Sciatic nerve (tissue), 2 donors: ENCODE results near the gene RALGAPB. TPM values are rescaled to one million over a fixed set of nuclear protein-coding genes. Genes with fewer than 3 reads are reported as not detected.
A peak's percentile ranks its signal among the peaks of the same experiment; 100 is the strongest.
"Not testable (repeated sequence)": the region's sequence is repeated elsewhere in the genome, so short reads cannot be mapped to it uniquely, and the experiment has no call there.

Source experiments
- ATAC-seq: fragments of 200-7000 bp; cut with Tn5 transposase; one replicate; pipeline ENCODE4 v1.9.1; 2020; ENCODE audit warnings: mild to moderate bottlenecking, moderate library complexity
- DNase-seq: peaks from one replicate; pipeline ENCODE4 v3.0.0-alpha.2; 2020; ENCODE audit warnings: low spot score
- intact Hi-C: fragments of 100-400 bp; cut with DNase I; formaldehyde crosslinking; loops from one replicate; pipeline ENCODE4 v1.14.2; 2022
- total RNA-seq: library from RNA; stranded (reverse); fragmentation: NEBNext Ultra II Directional; extraction: Animal tissue kit (Norgen Biotek cat#: 25700); gene quantifications from one replicate; pipeline ENCODE4 v1.2.1, GENCODE V29; 2021
- donor health status: DM: no; HTN: no; CAD: no.
- donor health status: DM: no; HTN: no; CAD: no.

RALGAPB gene
- 40.9 TPM for total RNA-seq

GRCh38 chr20:38472513-38473366 lies at the start of gene RALGAPB:
Gene RALGAPB, plus strand, starts transcription at chr20:38472843. Its CDS starts 15,590 bp downstream, at chr20:38488433.
- peak; percentile 99 for ATAC-seq
- intact Hi-C loops, result no loop called here
- DNase-seq, result peak; percentile 99

- intact Hi-C loops, result no loop called here
- ATAC-seq (no peak), DNase-seq (no peak)
Measured at GRCh38 chr20:38423541-38423940, 49.1 kb upstream of the RALGAPB start.

- DNase-seq, result no peak
- intact Hi-C loops, result no loop called here
- no peak for ATAC-seq
Measured at GRCh38 chr20:38424401-38424800, 48.2 kb upstream of the RALGAPB start.

- no peak for DNase-seq
- intact Hi-C loops, result no loop called here
- peak; percentile 58 for ATAC-seq
Measured at GRCh38 chr20:38426006-38426897, 46.4 kb upstream of the RALGAPB start.

GRCh38 chr20:38427655-38428023 lies 45.0 kb upstream of the RALGAPB start:
- ATAC-seq (no peak), DNase-seq (no peak)
- intact Hi-C loops, result no loop called here

GRCh38 chr20:38428800-38429199 lies 43.8 kb upstream of the RALGAPB start:
- ATAC-seq (no peak), DNase-seq (no peak)
- intact Hi-C loops, result no loop called here

GRCh38 chr20:38429301-38429700 lies 43.3 kb upstream of the RALGAPB start:
- intact Hi-C loops, result no loop called here
- DNase-seq (no peak), ATAC-seq (no peak)

GRCh38 chr20:38430679-38431325 lies 41.8 kb upstream of the RALGAPB start:
- DNase-seq (no peak), ATAC-seq (no peak)
- intact Hi-C loops, result no loop called here

- intact Hi-C loops, result no loop called here
- DNase-seq, result no peak
- ATAC-seq, result no peak
Measured at GRCh38 chr20:38432292-38432691, 40.4 kb upstream of the RALGAPB start.

- DNase-seq, intact Hi-C loops, ATAC-seq: not testable (repeated sequence)
Measured at GRCh38 chr20:38432870-38433269, 39.8 kb upstream of the RALGAPB start.

- DNase-seq, result no peak
- intact Hi-C loops, result no loop called here
Measured at GRCh38 chr20:38433304-38433972, 39.2 kb upstream of the RALGAPB start.

GRCh38 chr20:38434301-38434741 lies 38.3 kb upstream of the RALGAPB start:
- intact Hi-C loops, result no loop called here
- ATAC-seq (peak; percentile 34), DNase-seq (no peak)

More at GRCh38 chr20:38433304-38433972, 39.2 kb upstream of the RALGAPB start:
- ATAC-seq, result no peak

GRCh38 chr20:38434770-38435554 lies 37.7 kb upstream of the RALGAPB start, which contains the start of gene SNHG17:
Gene SNHG17, minus strand, starts transcription at chr20:38435328.
- DNase-seq (peak; percentile 94), ATAC-seq (peak; percentile 90)
- intact Hi-C loops, result no loop called here

GRCh38 chr20:38435555-38435939 lies 37.1 kb upstream of the RALGAPB start:
- no peak for ATAC-seq
- intact Hi-C loops, result no loop called here
- no peak for DNase-seq

GRCh38 chr20:38437796-38438195 lies 34.8 kb upstream of the RALGAPB start:
- intact Hi-C loops, result no loop called here
- DNase-seq, result no peak
- no peak for ATAC-seq

- intact Hi-C loops, DNase-seq, ATAC-seq: not testable (repeated sequence)
Measured at GRCh38 chr20:38441110-38441509, 31.5 kb upstream of the RALGAPB start.

- DNase-seq (no peak), ATAC-seq (no peak)
- intact Hi-C loops, result no loop called here
Measured at GRCh38 chr20:38441916-38442315, 30.7 kb upstream of the RALGAPB start.

- DNase-seq, result no peak
- ATAC-seq, result no peak
- intact Hi-C loops, result no loop called here
Measured at GRCh38 chr20:38445381-38445796, 27.3 kb upstream of the RALGAPB start.
